Panc1 (cell line): ENCODE data around the gene DMTF1. TPM values are rescaled to one million over a fixed set of nuclear protein-coding genes. Genes with fewer than 3 reads are reported as not detected.

Experiments
- ATAC-seq: fragments of 200-7000 bp; cut with Tn5 transposase; 2 replicates; pipeline ENCODE4 v1.9.1; 2020; ENCODE audit warnings: mild to moderate bottlenecking, moderate library complexity
- Bru-seq: library from RNA; stranded (reverse); fragments of 400-500 nt; gene quantifications from one replicate; lab custom pipeline; 2021; lab: Mats Ljungman, UMichigan
- BruChase-seq, 2 experiments: library from RNA; stranded (reverse); fragments of 400-500 nt; gene quantifications; one replicate each; lab custom pipeline; 2021; lab: Mats Ljungman, UMichigan
- BruUV-seq: library from RNA; stranded (reverse); fragments of 400-500 nt; replicated peaks from 2 replicates; lab custom pipeline; 2021; lab: Mats Ljungman, UMichigan
- CTCF ChIA-PET: fragments of 300-600 bp; sonication (Branson Sonifier 250); formaldehyde crosslinking; loops from one replicate; lab custom pipeline; 2022; ENCODE audit warnings: antibody characterized with exemption; lab: Charles Lee
- POLR2A ChIA-PET: fragments of 300-600 bp; sonication (Branson Sonifier 250); formaldehyde crosslinking; loops from one replicate; lab custom pipeline; 2022; ENCODE audit warnings: antibody characterized with exemption; lab: Charles Lee
- DNase-seq: peaks from one replicate; pipeline ENCODE4 v3.0.0-alpha.2; 2010; ENCODE audit warnings: low read depth, low spot score
- H3K27ac ChIP-seq: 2 replicates; pipeline ENCODE4 v1.5.1; 2011; ENCODE audit warnings: mild to moderate bottlenecking, low read length, inconsistent platforms
- H3K27me3 ChIP-seq: fragments of 200-500 bp; sonication (Bioruptor generic); 2 replicates; pipeline ENCODE4 v1.6.0; 2014; ENCODE audit warnings: low read length, inconsistent platforms; ENCODE audit not compliant: control insufficient read depth, insufficient read depth
- H3K36me3 ChIP-seq: fragments of 200-500 bp; sonication (Bioruptor generic); 2 replicates; pipeline ENCODE4 v1.5.1; 2014; ENCODE audit warnings: inconsistent platforms, mild to moderate bottlenecking, low read length, moderate library complexity; ENCODE audit not compliant: control insufficient read depth, insufficient read depth
- H3K4me1 ChIP-seq: 2 replicates; pipeline ENCODE4 v1.5.1; 2011; ENCODE audit warnings: inconsistent platforms, mild to moderate bottlenecking, low read length, moderate library complexity; ENCODE audit not compliant: control insufficient read depth, insufficient read depth
- H3K4me3 ChIP-seq, 2 experiments: 2 replicates each; pipeline ENCODE4 v1.5.1; 2011 to 2012; ENCODE audit warnings: low read depth in 2 of 2, low read length in 2 of 2, mild to moderate bottlenecking in 2 of 2, inconsistent platforms in 1 of 2, moderate library complexity in 1 of 2
- H3K9me3 ChIP-seq: fragments of 200-500 bp; sonication (Bioruptor generic); 2 replicates; pipeline ENCODE4 v1.5.1; 2014; ENCODE audit warnings: low read depth, mild to moderate bottlenecking, inconsistent platforms, low read length, moderate library complexity; ENCODE audit not compliant: control insufficient read depth, insufficient read depth
- CTCF ChIP-seq: fragments of 450-650 bp; IDR thresholded peaks from 2 replicates; pipeline ENCODE4 v1.5.1; 2017; ENCODE audit warnings: mild to moderate bottlenecking
- POLR2AphosphoS5 ChIP-seq: IDR thresholded peaks from 2 replicates; pipeline ENCODE4 v1.6.1; 2012; ENCODE audit warnings: mild to moderate bottlenecking, low read depth, low read length, moderate library complexity
- REST ChIP-seq, 2 experiments: IDR thresholded peaks; 2 replicates each; pipeline ENCODE4 v1.6.1; 2011 to 2012; ENCODE audit warnings: low read depth in 2 of 2, control low read depth in 1 of 2, low read length in 1 of 2, mild to moderate bottlenecking in 1 of 2, moderate library complexity in 1 of 2; ENCODE audit not compliant: insufficient read depth in 1 of 2
- SIN3A ChIP-seq: IDR thresholded peaks from 2 replicates; pipeline ENCODE4 v1.6.1; 2012; ENCODE audit warnings: low read depth, mild to moderate bottlenecking, low read length, moderate library complexity, borderline replicate concordance; ENCODE audit not compliant: insufficient read depth
- TCF7L2 ChIP-seq: IDR thresholded peaks from 2 replicates; pipeline ENCODE4 v1.6.1; 2011; ENCODE audit warnings: mild to moderate bottlenecking, low read depth, low read length, inconsistent platforms
- in situ Hi-C: cut with HindIII; loops from 2 replicates; pipeline ENCODE4 v1.10.0; 2016; ENCODE audit warnings: low sequenced_read_pairs, low pct_unique_long_range_greater_than_20kb
- intact Hi-C: fragments of 100-400 bp; cut with micrococcal nuclease; formaldehyde crosslinking; loops from one replicate; pipeline ENCODE4 v1.10.0; 2022; ENCODE audit not compliant: unreplicated experiment
- long read RNA-seq: library from polyadenylated mRNA; unstranded; transcript quantifications from one replicate; pipeline ENCODE4 v2.0.0, GENCODE V29; 2021; ENCODE audit not compliant: unreplicated experiment
- polyA plus RNA-seq: library from polyadenylated mRNA; unstranded; fragments of >200 nt; gene quantifications from one replicate; pipeline ENCODE4 v1.2.1, GENCODE V29; 2012; ENCODE audit warnings: missing spikeins; ENCODE audit not compliant: insufficient read length
- total RNA-seq: library from RNA; stranded (reverse); gene quantifications from one replicate; pipeline ENCODE4 v1.2.1, GENCODE V29; 2021; ENCODE audit not compliant: unreplicated experiment

DMTF1 gene
- total RNA-seq (54.0 TPM), Bru-seq, nascent RNA (percentile 95 among the genes with signal in this experiment), BruChase-seq, experiment 1, labeled RNA remaining after a 2-hour chase (percentile 96 among the genes with signal in this experiment), BruChase-seq, experiment 2, labeled RNA remaining after a 6-hour chase (percentile 81 among the genes with signal in this experiment)
- 33.6 TPM for polyA plus RNA-seq
- long read RNA-seq, transcript DMTF1-201 (18 exons, 3,801 nt), result major isoform, 7 of 15 reads
- long read RNA-seq, partial matches to known transcripts, result 2 of 15 reads
- long read RNA-seq, other reads (novel, unspliced or antisense), result 6 of 15 reads

- ChIA-PET POLR2A (interaction anchor here (0.5 to 0.9 kb wide), 5 partner anchors 28 to 364 kb away, joined by 3 to 8 read pairs (median 3); no protein-coding TSS in a partner anchor), CTCF (interaction anchor here (0.6 kb wide), 1 partner anchor 1172 kb away, joined by 8 read pairs; no protein-coding TSS in a partner anchor)
- no TSS peak for BruUV-seq
- Histone ChIP-seq H3K36me3 (peaks cover 23% of the 10 kb centered on the region), H3K9me3 (no peaks in the 10 kb centered on the region), H3K27ac (peak within 1 kb of the TSS; percentile 99), H3K4me1 (peaks cover 25% of the 10 kb centered on the region), H3K27me3 (no peaks in the 10 kb centered on the region), H3K4me3 (peak within 1 kb of the TSS; percentile 92 to 99)
- TF ChIP-seq POLR2AphosphoS5, result peak; percentile 83
- TF ChIP-seq SIN3A, result 0 out of 2 replicates have a peak, but pooled peaks have one; percentile 63
- TF ChIP-seq REST (IDR thresholded peaks at IDR 0.05; ENCODE audit: insufficient read depth in 1 of 2, low read depth in 2 of 2, low read length in 1 of 2), result 0 out of 4 replicates have a peak, but pooled peaks of 1 of the 2 experiments have one; percentile 12
- no peak for TF ChIP-seq CTCF
- intact Hi-C loops, result no loop called here
- ATAC-seq (peak; percentile 95), DNase-seq (peak; percentile 86)
- in situ Hi-C loops, result no loop called here
Measured at GRCh38 chr7:87152112-87152896, at the start of gene DMTF1. Gene DMTF1, plus strand, starts transcription at chr7:87152453. Its CDS starts 12,489 bp downstream, at chr7:87164942.

GRCh38 chr7:87105401-87105800, 46.9 kb upstream of the DMTF1 start:
- in situ Hi-C loops, result no loop called here
- H3K27ac ChIP-seq, result no peak overlapping the region
- H3K4me1 ChIP-seq, result no peaks in the 10 kb centered on the region
- CTCF ChIA-PET, result no interaction called here
- no TSS peak for BruUV-seq
- H3K27me3 ChIP-seq, result no peaks in the 10 kb centered on the region; the same call in 1 of the 2 replicates
- DNase-seq (no peak), ATAC-seq (no peak)
- POLR2A ChIA-PET, result no interaction called here
- no peaks in the 10 kb centered on the region for H3K9me3 ChIP-seq
- intact Hi-C loops, result no loop called here
- H3K4me3 ChIP-seq, result no peak overlapping the region
- no peaks in the 10 kb centered on the region for H3K36me3 ChIP-seq
- TF ChIP-seq POLR2AphosphoS5 (no peak), REST (IDR thresholded peaks at IDR 0.05; ENCODE audit: insufficient read depth in 1 of 2, low read depth in 2 of 2, low read length in 1 of 2) (no peak), TCF7L2 (no peak), CTCF (no peak), SIN3A (no peak)
